Stimulated activated CD4-positive, alpha-beta T cell treated with anti-CD3 and anti-CD28 coated beads, TNF-alpha, amount 100 ng/mL, for 1 hour (primary cell): Measurements from ENCODE around the gene JMJD4.
"Not testable (repeated sequence)": the region's sequence is repeated elsewhere in the genome, so short reads cannot be mapped to it uniquely, and the experiment has no call there.

ENCODE experiments used
- DNase-seq, 3 donors: peaks; one replicate each; pipeline ENCODE4 v3.0.0-alpha.2; 2020; ENCODE audit warnings: low read depth in 3 of 3, low spot score in 1 of 3

Gene JMJD4

DNA sequence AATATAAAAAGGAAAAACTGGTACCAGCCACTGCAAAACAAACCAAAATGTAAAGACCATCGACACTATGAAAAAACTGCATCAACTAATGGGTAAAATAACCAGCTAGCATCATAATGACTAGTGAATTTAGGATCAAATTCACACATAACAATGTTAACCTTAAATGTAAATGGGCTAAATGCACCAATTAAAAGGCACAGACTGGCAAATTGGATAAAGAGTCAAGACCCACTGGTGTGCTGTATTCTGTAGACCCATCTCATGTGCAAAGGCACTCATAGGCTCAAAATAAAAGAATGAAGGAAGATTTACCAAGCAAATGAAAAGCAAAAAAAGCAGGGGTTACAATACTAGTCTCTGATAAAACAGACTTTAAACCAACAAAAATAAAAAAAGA is 33.5 kb downstream of the JMJD4 start:
- DNase-seq, result not testable (repeated sequence)

DNA sequence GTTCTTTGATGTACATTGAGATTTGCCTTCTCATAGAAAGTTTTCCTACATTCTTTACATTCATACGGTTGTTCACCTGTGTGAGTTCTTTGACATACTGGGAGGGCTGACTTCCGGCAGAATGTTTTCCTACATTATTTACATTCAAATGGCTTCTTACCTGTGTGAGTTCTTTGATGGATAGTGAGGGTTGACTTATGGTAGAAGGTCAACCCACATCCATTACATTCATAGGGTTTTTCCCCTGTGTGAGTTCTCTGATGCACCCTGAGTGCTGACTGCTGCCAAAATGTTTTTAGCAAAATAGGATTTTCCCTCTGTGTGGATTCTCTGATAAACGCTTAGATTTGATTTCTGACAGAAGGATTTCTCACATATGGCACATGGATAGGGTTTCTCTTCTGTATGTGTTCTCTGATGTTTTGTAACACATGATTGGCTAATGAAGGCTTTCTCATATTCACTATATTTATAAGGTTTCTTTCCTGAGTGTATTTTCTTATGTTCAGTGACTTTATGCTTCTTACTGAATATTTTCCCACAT is 37.7 kb downstream of the JMJD4 start:
- no peak for DNase-seq

- no peak for DNase-seq
Observed at GRCh38 chr1:227685807-227686206, 49.3 kb downstream of the JMJD4 start.
